Measurements from ENCODE around the gene TENM3.

The TENM3 gene

DNA sequence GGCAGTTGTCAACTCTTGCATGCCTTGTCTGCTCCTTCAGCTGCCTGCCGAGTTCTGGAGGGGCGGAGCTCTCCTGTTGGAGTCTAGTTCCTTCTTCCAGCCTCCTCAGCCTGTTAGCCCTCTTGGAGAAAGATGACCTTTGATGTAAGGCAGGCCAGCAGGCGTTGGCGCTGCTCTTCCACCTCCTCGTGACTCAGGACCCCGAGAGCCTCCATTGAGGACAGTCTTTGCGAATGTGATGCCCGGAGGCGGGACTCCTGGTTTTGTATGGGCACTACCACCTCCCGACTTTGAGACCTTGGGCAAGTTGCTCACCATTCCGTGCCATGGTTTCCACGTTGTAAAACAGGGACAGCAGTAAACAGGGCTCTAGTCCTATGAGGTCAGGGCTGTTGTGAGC is 108.3 kb downstream of the TENM3 start:
- TF ChIP-seq, protein P1, sequence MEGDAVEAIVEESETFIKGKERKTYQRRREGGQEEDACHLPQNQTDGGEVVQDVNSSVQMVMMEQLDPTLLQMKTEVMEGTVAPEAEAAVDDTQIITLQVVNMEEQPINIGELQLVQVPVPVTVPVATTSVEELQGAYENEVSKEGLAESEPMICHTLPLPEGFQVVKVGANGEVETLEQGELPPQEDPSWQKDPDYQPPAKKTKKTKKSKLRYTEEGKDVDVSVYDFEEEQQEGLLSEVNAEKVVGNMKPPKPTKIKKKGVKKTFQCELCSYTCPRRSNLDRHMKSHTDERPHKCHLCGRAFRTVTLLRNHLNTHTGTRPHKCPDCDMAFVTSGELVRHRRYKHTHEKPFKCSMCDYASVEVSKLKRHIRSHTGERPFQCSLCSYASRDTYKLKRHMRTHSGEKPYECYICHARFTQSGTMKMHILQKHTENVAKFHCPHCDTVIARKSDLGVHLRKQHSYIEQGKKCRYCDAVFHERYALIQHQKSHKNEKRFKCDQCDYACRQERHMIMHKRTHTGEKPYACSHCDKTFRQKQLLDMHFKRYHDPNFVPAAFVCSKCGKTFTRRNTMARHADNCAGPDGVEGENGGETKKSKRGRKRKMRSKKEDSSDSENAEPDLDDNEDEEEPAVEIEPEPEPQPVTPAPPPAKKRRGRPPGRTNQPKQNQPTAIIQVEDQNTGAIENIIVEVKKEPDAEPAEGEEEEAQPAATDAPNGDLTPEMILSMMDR (conservative IDR thresholded peaks at IDR 0.05; ENCODE audit: low read depth, low read length): no peak
- no peak for DNase-seq (ENCODE audit: low read depth)
- H3K4me3 ChIP-seq (ENCODE audit: low read depth, low read length): no peak overlapping the region

DNA sequence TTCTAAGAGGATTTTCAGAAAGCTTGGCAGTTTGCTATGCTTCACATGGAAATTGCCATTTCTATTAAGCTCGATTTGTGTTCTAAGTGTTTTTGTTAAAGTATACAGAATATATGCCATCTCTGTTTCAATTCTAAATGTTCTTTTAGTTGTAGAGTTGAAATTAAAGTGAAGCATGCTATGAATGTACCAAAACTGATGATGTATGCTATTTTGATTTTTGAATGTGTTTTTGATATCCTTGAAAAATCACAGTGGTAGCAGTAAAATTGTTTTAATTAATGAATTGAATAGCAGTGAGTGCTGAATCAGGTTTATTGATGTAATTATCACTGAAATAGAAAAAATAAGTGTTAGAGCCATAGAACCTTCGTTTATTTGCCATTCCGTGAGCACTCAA is 110.9 kb downstream of the TENM3 start:
- H3K4me3 ChIP-seq (ENCODE audit: low read depth, low read length): no peak overlapping the region
- DNase-seq (ENCODE audit: low read depth): no peak
- TF ChIP-seq, protein P1 (conservative IDR thresholded peaks at IDR 0.05; ENCODE audit: low read depth, low read length): no peak

DNA sequence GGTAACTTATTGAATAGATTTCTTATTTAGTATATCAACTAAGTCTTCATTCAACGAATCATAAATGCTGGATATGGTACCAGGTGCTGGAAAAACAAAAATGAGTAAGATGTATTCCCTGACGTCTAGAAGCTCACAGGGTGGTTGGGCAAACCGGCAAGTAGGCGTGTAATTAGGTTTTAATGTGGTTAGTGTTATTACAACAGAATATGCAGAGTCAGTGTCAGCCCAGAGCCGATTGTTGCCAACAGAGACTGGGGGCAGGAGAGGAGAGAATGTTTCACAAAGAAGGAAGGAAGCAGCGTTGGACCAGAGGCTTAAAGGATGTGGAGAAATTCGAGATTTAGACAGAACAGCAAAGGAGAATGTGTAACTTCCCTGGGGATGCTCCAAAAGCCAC is 111.7 kb downstream of the TENM3 start:
- no peak overlapping the region for H3K4me3 ChIP-seq (ENCODE audit: low read depth, low read length)
- peak; percentile 47 for DNase-seq (ENCODE audit: low read depth)
- TF ChIP-seq, protein P1 (conservative IDR thresholded peaks at IDR 0.05; ENCODE audit: low read depth, low read length): no peak

DNA sequence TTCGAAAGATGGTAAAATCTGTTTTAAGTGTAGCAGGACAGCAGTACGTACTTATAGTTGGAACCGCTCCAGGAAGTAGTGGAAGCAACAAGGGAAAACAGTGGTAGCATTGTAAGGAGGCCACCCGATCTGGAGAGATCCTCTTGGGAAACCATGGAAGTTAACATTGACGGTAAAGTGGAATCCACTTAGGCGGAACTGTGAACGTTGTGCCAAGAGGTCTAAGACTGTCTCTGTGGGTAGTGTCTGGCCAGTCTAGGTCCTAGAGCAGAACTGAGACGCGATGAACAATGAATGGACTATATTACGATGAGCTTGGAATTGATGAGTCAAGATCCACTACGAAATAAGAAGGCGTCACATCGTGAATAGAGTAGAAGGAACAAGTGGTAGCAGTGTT is 124.0 kb downstream of the TENM3 start:
- no peak for DNase-seq (ENCODE audit: low read depth)
- TF ChIP-seq, protein P1 (conservative IDR thresholded peaks at IDR 0.05; ENCODE audit: low read depth, low read length): no peak
- H3K4me3 ChIP-seq (ENCODE audit: low read depth, low read length): no peak overlapping the region

DNA sequence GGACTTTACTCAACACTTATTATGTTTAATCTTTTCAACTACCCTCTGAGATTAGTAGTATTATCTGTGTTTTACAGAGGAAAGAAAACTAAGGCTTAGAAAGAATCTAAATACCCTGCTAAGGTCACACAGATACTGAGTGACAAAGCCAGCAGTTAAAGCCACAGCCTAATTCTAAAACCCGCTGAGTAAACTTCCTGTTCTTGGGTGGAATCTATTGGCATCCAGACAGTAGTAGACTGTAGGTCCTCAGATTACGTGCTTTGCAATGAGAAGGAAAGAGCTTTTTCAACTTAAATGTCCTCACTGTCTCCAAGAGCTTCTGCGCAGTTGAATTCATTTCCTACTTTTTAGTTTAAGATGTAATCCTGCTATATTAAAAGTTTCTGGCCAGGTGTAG is 126.0 kb downstream of the TENM3 start:
- DNase-seq (ENCODE audit: low read depth): peak; percentile 65
- no peak overlapping the region for H3K4me3 ChIP-seq (ENCODE audit: low read depth, low read length)
- TF ChIP-seq, protein P1 (conservative IDR thresholded peaks at IDR 0.05; ENCODE audit: low read depth, low read length): no peak

DNA sequence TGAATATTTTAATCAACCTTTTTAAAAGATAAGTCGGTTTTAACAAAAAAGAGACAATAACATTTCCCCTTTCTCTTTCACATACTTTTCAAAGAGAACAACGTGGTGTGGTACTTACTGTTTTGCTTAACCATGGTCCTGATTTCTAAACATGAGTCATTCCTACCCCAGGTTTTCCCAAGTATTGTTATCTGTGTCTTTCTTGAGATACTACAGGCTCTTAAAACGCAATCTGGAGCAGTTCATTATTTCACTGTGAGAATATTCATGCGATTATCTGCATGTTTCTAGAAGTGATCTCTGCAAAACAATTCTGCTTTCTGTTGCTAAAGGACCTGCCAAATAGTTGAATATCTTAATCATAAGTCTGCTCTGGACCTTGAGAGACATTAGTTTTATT is 127.3 kb downstream of the TENM3 start:
- DNase-seq (ENCODE audit: low read depth): peak; percentile 26
- H3K4me3 ChIP-seq (ENCODE audit: low read depth, low read length): no peak overlapping the region
- TF ChIP-seq, protein P1 (conservative IDR thresholded peaks at IDR 0.05; ENCODE audit: low read depth, low read length): no peak

DNA sequence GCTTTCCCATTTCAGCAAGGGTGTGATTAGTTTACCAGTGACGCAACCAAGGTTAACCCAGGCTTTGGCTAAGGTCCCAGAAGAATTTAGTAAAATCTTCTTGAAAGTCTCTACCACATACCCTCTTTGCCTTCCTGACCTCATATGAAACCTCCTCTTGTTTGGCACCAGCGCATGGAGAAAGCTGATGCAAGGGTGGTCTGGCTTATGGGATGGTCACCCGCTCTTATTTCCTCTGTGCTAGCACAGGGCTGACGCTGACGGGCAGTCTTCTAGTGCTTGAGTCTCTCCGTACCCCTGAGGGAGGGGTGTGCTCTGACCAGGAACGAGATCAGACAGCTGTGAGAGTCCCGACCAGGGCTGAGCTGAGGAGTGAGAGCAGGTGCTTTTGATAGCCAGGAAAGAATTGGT is 137.6 kb downstream of the TENM3 start:
- no peak overlapping the region for H3K4me3 ChIP-seq (ENCODE audit: low read depth, low read length)
- TF ChIP-seq, protein P1 (conservative IDR thresholded peaks at IDR 0.05; ENCODE audit: low read depth, low read length): no peak
- DNase-seq (ENCODE audit: low read depth): peak; percentile 10

Data from choroid plexus epithelial cell (primary cell).